Effector CD4-positive, alpha-beta T cell (primary cell): Measurements from ENCODE around the gene RAMACL.
"Not testable (repeated sequence)": the region's sequence is repeated elsewhere in the genome, so short reads cannot be mapped to it uniquely, and the experiment has no call there.

Experiments used
- DNase-seq: peaks from one replicate; pipeline ENCODE4 v3.0.0-alpha.2; 2020

The RAMACL gene

DNA sequence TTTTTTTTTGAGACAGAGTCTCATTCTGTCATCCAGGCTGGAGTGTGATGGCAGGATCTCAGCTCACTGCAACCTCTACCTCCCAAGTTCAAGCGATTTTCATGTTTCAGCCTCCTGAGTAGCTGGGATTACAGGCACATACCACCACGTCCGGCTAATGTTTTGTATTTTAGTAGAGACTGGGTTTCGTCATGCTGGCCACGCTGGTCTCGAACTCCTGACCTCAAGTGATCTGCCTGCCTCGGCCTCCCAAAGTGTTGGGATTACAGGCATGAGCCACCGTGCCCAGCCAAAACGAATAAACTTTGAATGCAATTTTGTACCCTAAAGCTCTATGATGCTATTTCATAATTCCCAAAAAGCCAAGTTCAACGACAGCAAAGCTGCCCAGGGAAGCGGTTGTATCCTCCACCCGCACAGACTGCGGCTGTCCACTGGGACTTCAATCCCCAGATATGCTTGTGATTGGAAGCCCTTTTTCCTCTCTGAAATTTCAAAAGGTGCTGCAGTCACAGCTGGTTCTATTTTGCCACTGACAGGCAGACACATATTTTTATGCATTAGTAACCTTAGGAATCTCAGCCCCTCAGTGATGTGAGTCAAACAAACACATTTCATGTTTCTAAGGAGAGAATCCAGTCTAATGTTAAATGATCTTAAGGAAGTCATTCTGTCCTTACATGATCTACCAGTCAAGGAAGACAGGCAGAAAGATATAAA is 8.7 kb upstream of the RAMACL start:
- DNase-seq = no peak

DNA sequence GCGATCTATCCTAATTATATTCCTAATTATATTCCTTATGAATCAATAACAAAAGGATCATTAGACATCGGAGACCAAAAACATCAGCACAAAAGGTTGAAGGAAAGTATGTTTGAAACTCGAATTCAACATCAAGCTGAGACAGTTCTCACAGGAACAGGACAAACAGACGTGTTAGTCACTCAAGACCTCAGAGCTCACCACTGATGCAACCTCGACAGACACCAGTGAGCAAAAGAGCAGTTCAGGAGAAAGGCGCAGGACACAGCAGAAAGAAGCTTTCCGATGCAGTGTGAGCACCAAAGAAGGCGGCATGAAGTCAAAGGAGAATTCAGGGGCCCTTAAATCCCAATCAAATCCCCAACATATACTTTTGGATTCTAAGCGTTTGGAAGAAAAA is 6.3 kb upstream of the RAMACL start:
- DNase-seq = no peak

GRCh38 chr6:166591961-166592520 is 5.6 kb upstream of the RAMACL start:
- no peak for DNase-seq

DNA sequence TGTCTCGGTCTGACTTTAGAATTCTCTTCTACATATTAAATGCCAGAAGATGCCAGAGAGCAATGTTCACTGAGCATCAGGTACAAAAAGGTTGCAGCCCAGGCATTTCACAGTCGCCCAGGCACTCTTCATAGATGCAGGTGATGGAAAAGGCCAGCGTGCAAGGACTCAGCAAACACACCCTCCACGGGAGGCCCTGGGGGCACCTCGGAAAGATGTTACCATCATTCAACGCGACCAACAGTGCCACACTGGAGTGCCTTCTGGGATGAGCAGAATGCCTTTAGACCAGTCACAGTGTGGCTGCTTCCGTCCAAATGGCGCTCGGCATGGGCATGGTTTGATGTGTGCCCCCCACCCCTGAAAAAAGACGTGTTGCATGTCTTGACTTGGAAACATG is 4.5 kb upstream of the RAMACL start:
- no peak for DNase-seq

DNA sequence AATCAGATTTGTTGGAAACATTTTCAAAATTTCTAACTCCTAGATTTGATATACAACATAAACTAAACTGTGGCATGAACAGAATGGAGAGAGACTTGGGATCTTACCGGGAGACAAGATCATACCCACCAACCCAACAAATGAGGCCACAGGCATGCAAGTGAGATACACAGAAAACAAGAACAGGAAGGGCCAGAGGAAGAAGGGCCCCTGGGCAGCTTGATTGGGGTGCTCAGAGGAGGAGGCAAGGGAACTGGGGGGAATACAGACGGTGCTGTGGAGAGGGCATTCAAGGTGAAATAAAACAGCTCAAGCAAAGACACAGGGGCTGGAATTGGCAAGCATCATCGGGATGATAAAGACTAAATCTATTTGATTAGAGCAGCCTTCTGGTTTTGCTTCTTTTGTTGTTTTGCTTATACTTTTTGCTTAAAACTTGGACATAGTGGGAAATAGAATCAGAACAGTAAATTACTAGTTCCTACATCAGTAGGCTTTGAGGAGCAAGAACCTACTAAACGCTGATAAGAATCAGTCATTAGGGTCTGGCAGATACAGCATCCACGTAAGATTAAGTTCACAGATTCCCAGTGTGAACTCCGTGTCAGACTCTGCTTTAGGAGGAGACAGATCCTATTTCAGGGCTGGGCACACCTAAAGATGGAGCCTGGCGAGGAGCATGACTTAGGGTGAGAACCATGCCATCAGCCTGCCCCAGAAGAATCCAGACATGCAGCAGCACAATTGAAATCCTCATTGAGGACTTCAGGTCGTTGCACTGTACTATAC is 3.5 kb upstream of the RAMACL start:
- DNase-seq = no peak

- no peak for DNase-seq
Measured at GRCh38 chr6:166589337-166589731, 2.9 kb upstream of the RAMACL start.

DNA sequence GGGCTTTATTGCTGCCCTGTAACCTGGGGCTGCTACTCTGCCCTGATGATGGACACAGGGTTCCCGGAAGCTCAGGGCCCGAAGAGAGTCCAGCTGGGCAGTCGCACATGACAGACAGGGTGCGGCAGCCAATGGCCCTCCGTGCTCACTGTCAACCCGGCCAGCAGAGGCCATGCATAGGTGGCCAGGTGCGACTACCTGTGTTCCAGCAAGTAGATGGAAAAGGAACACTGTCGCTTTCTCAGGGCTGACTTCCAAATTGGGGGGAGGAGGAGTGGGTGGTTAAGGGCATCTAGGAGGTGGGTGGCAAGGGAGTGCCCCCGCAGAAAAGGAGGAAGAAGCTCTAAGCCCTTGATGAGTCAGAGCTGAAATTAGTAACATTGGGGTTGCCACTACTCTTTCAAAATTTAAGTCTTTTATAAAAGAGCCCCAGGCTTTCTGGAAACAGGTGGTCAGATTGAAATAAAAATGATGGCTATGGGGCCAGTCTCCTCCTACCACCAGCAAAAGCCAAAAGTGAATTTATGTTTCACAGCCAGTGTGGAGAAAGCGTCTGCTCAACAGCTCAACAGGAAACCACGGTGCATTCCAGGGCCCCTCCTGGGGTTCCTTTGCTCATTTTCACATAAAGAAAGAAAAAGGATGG is 2.3 kb upstream of the RAMACL start:
- no peak for DNase-seq

DNA sequence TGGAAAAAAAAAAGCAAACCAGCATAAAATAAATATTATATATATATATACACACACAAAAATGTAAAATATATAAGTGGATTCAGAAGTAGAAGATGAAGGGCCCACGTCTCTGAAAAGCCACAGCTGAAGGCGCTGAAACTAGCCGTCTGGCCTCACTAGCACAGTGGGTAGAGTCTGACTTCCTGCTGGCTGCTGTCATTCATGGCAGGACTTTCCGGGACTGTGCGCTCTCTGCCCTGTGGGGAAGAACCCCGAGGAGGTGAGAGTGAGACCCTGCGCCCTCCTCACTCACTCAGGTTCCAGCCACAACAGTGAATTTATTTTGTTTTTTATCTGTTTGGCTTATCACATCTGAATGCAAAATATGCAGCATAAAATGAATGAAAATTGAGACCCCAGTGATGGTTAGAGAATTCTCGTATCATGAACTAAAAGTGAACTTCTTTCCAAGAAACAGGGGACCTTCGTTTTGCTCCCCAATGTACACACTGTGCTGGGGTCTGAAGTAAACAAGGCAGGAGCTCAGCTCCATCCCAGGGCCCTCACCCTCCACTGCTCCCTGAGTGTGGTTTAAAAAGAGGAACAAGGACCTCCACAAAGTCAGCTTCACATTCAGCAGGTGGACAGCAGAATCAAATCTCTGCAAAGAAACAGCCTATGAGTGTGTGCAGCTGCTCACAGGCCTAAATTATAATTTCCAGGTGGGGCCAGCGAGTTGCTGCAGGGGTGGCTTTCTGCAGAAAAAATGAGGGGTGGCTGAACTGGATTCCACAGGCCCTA is 1.3 kb upstream of the RAMACL start:
- no peak for DNase-seq

DNA sequence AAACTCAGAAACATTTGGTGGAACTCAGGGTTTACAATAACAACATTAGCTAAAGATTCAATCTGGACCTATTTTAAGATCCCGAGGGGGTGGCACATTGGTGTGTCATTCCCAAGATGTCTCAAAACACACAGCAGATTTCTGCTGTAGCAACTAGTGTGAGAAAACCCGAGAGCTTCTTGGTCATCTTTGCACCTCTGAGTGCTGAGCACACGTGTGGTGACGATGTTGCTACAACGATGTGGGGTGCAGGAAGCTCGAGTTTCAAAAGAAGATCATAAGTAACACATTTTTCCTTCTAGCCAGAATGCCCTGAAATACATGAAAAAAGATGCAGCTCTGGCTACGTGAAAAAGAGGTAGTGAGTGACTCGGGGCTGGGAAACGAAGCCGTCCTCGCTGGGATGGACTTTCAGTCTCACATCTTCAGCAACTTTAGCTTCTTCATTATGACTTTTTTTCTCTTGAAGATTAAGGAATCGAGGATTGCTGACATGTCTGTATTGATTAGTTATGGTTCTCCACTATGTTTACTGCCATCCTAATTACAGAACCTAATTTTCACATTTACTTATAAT is 1.5 kb downstream of the RAMACL start:
- no peak for DNase-seq

DNA sequence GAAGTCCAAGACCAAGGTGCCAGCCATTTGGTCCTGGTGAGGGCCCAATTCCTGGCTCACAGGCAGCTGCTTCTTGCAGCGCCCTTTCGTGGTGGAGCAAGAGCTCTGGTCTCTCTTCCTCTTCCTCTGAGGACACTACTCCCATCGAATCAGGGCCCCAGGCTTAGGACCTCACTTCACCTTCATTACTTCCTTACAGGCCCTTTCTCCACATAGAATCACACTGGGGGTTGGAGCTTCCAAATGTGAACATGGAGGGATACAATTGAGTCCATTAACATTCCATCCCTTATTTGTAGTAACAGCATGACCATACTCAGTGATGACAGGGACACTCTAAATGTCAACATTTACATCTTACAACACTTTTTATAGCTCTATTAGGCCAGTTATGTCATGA is 2.3 kb downstream of the RAMACL start:
- no peak for DNase-seq

DNA sequence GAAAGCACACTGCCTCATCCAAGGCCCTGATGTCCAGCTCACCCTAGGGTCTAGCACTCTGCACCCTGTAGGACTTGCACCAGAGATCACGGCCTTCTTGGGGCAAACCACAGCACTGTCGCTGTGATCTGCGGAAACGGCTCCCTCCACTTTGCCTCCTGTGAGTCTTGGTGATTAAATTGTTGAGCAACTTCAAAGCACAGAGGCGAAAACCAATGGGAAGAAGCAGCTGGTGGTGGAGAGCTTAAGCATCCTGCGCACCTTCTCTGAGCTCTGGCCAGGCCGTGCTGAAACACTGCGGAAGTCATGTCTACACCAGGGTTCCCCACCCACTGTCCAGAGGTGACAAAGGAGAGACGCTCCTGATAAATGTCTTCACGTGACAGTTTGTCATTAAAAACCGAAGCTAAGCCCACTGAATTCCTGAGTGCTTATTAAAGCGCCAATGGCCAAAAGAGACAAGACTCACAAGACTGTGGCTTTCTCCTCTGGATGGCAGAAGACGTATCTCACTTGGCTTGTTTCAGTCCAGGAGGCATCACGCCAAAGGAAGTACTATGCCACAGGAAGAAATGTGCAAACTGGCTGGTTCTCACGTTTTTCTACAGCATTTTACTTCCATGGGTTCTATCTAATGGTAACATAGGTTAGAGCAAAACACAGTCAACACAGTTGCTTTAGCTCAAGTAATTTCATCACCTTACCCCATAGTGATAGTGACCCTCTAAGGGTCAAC is 3.1 kb downstream of the RAMACL start:
- DNase-seq = no peak

DNA sequence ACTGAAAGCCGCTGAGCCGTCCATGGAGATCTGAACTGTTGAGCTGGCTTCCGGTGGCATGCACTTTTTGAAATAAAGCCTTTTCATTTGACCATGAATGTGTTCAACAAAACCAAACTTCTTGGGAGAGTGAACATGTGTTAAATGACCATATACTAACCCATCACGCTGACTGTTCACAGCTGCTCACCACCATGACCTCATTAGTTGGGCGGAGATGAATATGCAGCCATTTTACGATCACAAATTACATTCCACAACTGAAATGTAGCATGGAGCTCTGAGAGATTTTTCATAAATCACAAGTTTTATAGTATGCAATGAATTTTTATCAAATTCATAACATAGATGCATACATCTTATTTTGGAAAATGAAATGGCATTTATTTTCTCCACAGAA is 4.2 kb downstream of the RAMACL start:
- no peak for DNase-seq

GRCh38 chr6:166581801-166582200 is 4.7 kb downstream of the RAMACL start:
- DNase-seq = not testable (repeated sequence)

- no peak for DNase-seq
Measured at GRCh38 chr6:166581091-166581511, 5.4 kb downstream of the RAMACL start.

DNA sequence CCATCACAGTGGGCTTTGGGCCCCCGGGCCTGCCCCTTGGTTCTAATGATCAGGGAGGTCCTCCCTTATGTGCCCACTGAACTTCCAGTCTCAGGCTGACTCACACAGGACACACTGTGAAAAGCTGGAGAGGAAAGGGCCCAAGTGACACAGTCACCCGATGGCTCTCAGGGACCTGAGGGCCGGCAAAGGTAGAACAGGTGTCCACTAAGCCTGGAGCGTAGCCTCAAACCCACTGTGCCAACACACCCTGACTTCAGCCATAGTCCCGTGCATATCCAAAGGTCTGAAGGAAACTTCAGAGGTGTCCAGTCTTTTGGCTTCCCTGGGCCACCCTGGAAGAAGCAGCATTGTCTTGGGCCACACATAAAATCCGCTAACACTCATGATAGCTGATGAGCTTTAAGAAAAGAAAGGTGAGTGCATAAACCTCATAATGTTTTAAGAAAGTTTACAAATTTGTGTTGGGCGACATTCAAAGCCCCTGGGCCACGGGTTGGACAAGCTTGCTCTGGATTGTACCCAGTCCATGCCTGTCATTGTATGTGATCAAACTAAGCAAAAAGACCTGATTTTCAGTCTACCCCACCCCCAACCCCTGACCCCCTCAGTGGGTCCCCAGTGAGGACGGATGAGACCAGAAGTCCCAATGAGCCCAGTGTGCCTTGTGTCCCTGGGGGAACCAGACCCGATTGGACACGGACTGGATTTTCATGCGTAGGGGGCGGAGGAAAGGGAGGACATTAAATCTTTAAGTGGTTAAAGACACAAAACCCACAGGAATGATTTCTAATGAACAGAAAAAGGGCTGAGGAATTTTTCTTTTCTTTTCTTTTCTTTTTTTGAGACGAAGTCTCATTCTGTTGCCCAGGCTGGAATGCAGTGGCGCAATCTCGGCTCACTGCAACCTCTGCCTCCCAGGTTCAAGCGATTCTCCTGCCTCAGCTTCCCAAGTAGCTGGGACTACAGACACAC is 6.1 kb downstream of the RAMACL start:
- DNase-seq = no peak

GRCh38 chr6:166579237-166579850 is 7.1 kb downstream of the RAMACL start:
- no peak for DNase-seq

DNA sequence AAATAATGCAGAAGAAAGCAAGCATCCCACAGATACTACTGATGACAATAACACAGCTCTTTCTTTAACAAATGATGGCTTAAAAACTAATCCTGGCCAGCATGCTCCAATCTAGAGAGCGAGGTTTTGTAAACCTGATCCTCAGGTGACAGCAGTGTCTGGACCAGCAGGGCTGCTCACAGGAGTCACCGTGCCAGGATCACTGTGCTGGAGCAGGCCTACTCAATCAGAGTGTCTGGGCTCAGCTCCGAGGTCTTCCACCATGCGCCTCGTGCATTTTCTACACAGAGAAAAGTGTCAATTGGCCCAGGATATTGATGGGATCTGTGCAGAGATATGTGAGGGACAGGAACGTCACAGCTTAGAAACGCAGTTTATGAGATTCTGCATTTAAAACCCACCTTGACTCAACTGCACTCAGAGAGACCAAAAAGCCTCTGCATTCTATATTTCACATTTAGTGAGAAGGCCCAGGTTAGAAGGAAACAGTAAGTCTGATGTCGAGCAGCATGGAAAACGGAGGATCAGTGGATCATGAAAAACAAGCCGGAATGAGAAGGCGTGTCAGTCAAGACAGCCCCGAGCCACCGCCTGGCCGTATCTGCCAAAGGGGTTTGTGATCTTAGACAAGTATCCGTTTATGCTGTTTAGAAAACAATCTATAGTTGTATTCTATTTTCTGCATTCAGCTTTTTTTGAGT is 7.8 kb downstream of the RAMACL start:
- no peak for DNase-seq

GRCh38 chr6:166575205-166575604 is 11.3 kb downstream of the RAMACL start:
- no peak for DNase-seq

DNA sequence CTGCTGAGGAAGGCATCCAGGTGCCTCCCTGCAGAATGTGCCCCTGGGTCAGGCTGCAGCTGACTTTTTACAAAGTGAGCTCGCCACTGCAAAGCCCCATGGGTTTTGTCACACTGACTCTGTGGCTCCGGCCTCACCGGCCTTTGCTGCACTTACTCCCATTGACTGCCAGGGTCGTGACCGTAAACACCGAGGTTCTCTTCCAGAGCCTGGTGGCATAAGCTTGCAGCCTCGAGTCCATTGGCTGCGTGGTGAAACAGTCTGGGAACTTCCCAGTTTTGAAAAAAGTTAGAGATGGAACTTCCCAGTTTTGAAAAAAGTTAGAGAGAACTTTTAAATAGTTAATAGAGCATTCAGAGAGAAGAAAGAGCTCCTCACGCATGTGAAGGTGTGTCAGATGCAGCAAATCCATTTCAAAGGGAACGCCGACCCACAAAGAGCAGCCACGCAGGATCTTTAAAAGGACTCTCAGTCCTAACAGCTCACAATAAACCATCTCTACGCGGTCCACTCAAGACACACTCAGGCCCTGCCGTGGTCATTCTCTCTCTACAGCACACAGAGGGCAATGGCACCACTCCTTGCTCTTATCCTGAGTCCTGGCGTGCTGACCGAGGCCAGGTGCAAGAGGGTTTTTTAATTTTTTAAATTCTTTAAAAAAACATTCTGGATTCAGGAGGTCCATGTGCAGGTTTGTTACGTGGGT is 12.8 kb downstream of the RAMACL start:
- DNase-seq = no peak
